Dedifferentiated amniotic fluid mesenchymal stem cell (primary cell): ENCODE measurements around the gene TEDC1.

ENCODE experiments used
- DNase-seq: peaks from one replicate; pipeline ENCODE4 v3.0.0-alpha.2; 2016; ENCODE audit errors: extremely low spot score

TEDC1 gene

DNA sequence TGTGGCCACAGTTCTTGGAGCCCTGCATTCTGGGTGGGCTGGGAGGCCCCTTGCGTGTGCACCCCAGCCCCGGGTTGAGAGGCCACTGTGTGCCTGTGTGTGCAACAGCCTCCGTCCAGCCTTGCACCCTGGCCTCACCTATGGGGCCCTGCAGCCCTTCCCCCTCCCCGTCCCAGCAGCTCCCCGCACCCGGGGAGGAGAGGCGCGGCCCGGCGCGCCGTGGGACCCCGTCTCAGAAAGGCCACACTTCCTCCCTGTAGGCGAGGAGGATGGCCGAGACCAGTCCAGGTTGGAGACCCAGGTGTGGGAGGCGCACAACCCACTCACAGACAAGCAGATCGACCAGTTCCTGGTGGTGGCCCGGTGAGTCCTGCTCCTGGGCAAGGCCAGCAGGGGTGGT is 33.0 kb upstream of the TEDC1 start:
- DNase-seq = no peak

DNA sequence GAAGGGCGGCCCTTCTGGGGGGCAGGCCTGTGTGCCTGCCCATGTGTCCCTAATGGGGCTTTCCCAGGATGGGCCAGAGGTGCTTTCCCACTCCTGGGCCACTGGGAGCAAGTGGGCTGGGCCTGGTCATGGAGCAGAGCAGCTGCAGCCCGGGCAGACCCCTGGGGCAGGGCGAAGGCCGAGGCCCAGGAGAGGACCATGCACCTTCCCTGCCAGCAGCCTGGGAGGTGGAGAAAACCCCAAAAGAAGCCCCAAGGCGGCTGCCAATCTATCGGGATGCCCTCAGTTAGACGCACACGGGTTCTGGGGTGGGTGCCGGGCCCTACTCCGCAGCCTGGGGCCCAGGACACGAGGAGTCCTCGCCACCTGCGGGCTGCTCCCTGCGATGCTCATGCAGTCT is 32.5 kb upstream of the TEDC1 start:
- DNase-seq = no peak

DNA sequence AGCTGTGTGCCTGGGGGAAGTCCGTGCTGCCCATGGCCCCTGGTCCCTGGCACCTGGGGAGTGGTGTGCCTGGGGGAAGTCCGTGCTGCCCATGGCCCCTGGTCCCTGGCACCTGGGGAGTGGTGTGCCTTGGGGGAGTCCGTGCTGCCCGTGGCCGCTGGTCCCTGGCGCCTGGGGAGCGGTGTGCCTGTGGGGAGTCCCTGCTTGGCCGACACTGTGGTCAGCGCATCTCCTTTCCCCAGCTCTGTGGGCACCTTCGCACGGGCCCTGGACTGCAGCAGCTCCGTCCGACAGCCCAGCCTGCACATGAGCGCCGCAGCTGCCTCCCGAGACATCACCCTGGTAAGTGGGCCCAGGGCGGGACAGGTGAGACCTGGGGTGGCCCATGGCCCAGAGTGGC is 30.9 kb upstream of the TEDC1 start:
- DNase-seq = no peak

DNA sequence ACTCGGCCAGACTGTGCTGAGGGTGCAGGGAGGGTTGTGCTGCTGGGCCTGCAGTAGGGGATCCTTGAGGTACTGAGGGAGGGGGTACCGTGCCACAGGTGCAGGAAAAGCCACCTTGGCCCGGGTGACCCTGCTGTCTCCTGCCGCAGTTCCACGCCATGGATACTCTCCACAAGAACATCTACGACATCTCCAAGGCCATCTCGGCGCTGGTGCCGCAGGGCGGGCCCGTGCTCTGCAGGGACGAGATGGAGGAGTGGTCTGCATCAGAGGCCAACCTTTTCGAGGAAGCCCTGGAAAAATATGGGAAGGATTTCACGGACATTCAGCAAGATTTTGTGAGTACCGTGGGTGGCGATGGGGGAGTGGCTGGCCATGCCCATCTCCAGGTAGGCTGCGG is 30.4 kb upstream of the TEDC1 start:
- DNase-seq = no peak

DNA sequence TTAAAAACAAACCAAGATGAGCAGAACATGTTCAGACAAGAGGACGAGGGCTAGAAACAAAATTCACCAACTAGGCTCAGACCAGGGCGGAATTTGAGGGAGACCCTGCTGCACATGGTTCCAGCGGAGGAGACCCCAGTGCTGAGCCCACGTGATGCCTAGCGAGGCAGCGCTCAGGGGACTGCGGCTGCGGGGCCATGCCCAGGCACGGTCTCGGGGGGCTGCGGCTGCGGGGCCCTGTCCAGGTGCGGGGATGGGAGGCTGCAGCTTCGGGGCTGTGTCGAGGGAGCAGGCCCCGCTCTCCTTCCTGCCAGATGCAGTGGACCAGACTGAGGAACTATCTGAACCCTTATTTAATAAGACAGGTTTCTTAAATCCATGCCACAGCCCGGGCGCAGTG is 29.1 kb upstream of the TEDC1 start:
- DNase-seq = no peak

DNA sequence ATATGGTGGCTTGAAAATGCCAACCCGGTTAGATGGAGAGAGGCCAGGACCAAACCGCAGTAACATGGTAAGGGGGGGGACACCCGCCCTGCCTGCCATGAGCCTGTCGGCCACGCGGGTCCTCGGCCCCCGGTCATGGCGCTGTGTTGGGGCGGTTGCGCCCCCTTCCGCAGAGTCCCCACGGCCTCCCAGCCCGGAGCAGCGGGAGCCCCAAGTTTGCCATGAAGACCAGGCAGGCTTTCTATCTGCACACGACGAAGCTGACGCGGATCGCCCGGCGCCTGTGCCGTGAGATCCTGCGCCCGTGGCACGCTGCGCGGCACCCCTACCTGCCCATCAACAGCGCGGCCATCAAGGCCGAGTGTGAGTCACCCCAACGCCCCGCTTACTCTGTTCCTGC is 26.5 kb upstream of the TEDC1 start:
- DNase-seq = no peak

DNA sequence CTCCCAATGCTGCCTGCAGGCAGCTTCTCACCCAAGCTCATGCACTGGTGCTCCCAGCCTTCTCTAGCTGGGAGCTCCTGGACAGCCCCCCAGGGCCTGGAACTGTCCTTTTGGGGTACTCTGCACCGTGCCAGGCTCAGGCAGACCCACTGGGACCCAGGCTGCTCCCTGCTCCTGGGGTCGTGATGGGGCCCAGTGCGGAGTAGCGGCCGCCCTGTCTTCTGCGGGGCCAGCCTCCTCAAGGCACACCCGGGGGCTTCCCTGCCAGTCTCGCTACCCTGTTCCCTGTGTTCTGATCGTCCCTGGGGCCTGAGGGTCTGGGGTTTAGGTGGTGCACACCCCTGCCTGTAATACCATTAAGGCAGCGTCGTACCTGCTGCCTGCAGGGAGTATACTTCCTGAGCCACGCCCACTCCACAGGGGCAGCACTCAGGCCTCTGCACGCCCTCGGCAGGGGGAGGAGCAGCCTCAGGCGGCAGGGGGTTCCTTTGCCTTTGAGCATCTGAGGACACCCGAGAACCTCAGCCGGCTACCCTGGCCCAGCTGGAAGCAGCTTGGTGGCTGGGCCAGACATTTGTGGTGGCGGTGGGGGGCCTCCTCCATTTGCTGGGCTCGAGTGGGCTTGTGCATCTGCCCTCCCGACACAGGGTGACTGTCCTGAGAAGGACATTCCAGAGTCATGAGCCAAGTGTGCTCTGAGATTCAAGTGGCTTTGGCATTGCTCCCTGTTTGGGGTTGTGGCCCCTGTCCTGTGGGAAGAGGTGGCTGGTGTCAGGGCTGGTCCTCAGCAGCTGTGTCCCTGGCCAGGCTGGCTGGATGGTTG is 25.6 kb upstream of the TEDC1 start:
- no peak for DNase-seq

DNA sequence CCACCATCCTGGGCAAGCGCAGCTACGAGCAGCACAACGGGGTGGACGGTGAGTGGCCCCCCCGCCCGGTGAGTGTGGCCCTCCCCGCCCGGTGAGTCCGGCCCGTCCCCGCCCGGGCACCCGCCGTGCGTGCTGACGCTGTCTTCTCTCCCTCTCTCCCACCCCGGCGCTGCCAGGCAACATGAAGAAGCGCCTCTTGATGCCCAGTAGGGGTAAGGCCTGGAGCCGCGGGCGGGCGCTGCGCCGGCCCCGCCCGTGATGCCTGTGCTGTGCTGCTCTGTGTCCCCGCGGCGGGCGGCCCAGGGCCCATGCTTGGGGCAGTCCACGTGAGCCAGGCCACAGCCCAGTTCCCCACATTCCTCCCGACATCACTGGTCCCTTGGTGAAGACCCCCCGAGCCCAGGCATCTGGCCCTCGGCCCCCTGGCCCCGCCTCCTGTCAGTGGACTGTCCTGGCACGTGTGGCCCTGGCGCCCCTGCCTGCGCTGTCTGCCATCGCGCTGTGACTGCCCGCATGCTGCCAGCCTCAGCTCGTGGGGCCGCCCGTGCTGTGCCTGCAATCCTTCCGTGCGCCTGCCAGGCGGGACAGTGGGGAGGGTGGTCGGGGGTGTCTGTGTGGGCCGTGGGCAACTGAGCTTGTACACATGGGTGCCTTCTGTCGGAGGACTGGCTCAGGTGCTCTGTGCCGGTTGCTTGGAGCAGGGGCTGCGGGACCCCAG is 24.4 kb upstream of the TEDC1 start:
- no peak for DNase-seq

DNA sequence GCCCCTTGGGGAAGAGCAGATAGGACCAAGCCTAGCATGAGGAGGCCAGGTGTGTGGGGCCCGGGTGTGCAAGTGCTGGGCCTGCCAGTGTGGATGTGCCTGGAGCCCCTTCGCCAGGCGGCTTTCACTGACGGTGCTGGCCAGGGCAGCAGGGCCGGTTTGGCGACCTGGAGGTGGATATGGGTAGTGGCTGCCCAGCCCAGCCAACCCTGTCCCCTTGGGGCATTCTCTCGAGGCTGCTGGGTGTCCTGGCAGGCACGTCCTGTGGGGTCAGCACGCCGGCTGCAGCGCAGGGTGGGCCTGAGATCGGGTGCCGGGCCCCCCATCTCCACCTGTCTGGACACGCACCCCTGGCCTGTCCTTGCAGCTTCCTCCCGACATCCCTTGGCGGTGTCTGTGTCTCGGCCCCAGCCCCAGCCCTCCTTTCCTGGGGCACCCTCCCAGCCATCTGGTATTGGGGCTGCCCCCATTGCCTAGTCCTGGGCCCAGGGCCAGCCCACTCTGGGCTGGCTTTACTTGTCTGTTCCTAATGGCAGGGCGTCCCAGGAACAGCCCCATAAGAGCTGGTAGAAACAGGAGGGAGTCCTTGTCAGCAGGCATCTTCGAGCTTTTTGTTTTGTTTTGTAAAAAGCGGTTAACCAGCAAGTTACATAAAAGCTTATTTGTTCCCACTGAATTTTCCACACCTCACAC is 23.7 kb upstream of the TEDC1 start:
- no peak for DNase-seq

DNA sequence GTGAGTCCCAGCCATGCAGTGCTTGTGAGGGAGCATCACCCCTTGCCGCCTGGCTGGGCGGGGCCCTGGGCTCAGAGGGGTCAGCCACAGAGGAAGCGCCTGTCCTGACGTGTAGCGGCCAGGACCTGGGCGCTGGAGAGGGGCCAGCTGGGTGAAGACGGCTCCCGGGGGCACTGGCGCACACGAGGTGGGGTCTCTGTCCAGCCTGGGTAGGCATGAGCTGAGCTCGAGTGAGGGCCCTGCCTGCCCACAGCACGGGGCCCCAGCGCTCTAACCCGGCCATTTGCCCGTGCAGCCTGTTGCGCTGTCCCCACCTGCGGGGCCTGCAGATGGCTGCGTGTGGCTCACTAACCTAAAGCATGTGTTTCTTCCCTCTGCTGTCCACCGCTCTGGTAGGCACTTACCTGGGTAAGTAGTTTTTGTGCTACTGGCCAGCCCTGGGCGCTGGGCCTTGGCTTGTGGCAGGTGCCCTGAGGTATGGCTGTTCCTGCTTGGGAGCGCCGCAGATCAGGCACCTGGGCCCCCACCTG is 23.0 kb upstream of the TEDC1 start:
- no peak for DNase-seq

DNA sequence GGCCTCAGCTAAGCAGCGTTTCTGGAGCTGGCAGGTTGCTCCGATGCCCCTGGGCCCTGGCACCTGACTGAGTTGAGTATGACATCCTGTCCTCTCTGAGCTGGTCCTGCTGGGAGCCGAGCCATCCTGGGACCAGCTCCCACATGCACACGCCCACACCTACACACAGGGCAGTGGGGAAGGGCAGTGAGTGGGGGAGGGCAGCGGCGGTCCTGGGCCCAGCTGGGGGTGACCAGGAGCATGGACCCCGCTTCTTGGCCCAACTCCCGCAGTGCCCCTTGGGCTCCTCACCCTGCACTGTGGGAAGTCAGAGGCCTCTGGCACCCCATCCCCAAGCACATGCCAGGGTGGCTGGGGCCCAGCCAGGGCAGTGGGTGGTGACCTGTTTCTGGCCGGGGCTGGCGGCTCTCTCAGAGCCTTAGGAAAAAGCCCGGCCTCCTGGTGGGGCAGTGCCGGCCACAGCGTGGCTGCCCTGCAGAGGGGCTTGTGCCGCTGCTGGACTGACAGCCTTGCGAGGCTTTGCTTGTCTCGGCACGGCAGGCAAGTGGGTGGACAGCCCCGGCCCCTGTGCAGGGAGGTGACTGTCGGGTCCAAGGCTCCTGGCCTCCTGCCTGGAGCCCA is 22.3 kb upstream of the TEDC1 start:
- DNase-seq = no peak

DNA sequence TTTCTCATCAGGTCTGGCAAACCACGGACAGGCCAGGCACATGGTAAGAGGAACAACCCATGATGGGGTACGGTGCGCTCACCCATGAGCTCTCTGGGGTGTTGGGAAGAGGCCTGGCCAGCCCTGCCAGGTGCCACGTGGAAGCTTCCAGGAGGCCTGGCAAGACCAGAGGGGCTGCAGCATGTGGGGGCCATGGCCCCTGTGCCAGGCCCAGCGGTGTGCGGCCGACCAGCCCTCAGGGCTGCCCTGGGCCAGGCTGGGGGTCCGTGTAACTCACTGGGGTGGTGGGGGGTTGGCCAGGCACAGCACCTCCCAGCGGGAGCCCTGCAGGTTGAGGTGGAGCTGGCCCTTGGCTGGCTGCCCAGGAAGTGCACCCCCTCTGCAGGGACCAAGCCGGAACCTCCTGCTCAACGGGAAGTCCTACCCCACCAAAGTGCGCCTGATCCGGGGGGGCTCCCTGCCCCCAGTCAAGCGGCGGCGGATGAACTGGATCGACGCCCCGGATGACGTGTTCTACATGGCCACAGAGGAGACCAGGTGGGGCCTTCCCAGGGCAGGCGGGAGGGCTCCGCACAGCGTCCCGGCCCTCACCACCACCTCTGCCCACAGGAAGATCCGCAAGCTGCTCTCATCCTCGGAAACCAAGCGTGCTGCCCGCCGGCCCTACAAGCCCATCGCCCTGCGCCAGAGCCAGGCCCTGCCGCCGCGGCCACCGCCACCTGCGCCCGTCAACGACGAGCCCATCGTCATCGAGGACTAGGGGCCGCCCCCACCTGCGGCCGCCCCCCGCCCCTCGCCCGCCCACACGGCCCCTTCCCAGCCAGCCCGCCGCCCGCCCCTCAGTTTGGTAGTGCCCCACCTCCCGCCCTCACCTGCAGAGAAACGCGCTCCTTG is 21.3 kb upstream of the TEDC1 start:
- DNase-seq = no peak

DNA sequence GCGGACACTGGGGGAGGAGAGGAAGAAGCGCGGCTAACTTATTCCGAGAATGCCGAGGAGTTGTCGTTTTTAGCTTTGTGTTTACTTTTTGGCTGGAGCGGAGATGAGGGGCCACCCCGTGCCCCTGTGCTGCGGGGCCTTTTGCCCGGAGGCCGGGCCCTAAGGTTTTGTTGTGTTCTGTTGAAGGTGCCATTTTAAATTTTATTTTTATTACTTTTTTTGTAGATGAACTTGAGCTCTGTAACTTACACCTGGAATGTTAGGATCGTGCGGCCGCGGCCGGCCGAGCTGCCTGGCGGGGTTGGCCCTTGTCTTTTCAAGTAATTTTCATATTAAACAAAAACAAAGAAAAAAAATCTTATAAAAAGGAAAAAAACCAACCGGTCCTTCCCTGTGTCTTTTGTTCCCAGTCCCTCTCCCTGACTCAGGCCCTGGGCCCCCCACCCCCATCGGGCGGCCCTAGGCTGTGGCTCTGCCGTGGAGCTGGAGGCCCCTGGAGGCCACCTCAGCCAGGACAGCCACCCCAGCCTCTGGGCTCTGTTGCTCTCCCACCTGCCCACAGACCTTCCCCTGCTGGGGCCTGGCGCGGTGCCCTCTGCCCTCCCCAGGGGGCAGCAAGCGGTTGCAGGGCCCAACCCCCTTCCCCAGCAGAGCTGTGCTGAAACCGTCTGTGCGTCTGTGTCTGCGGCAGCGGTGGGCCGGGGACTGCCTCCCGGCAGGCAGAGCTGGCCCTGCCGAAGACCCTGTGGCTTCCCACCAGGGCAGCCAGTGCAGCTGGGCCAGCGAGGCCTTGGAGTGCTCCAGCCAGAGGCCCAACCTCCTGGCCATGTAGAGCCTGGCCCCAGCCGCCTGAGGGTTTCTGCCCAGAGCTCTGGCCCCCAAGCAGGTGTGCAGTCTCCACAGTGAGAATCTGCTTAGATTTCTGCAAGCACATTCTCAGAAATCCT is 20.4 kb upstream of the TEDC1 start:
- DNase-seq = no peak

DNA sequence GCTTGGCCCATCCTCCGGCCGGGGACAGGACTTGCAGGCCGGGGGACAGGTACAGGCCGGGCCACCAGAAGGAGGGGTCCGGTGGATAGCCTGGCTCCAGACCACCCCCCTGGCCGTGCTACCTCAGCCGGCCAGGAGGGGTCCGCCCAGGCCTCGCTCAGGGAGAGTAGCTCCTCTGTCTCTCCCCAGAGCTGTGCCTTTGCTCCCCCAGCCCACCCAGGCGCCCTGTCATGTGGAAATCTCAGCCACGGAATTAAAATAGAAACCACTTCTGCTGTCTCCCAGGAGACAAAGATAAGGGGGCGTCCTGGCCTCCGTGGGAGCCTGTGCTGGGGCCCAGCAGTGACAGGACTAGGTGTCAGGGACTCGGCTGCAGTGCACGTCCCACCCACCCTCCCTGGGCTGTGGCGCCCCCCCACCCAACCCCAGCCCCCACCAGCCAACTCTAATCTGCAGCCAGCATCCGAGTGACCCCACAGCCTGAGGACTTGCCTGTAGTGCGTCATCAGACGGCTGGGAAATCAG is 19.7 kb upstream of the TEDC1 start:
- DNase-seq = no peak

DNA sequence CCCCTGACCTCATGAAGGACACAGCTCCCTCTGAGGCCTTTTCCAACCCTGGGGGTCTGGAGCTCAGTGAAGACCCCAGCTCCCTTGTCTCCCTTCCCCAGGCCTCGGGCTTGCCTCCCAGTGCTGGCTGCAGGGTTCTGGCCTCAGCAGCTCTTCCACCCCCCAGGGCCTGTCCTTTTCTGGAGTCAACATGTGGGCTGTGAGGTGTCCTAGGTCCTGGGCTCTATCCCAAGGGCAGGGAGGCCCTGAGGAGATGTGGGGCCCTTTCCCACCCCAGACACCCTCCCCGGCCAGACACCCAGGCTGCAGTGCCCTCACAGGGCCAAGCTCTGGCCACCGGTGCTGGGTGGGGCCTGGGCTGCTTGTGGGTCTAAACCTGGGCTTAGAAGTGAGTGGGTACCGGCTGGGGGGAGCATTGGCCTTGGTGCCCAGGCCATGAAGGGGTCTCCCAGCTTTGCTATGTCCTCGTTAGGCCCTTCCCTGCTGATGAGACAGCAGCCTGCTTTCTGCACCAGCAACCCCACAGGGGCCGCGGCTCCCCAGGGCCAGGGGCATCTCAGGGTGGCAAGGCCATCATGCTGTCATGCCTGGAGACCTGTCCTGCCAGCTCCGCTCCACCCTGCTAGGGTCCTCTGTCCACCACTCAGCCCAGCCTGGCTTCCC is 19.1 kb upstream of the TEDC1 start:
- no peak for DNase-seq

DNA sequence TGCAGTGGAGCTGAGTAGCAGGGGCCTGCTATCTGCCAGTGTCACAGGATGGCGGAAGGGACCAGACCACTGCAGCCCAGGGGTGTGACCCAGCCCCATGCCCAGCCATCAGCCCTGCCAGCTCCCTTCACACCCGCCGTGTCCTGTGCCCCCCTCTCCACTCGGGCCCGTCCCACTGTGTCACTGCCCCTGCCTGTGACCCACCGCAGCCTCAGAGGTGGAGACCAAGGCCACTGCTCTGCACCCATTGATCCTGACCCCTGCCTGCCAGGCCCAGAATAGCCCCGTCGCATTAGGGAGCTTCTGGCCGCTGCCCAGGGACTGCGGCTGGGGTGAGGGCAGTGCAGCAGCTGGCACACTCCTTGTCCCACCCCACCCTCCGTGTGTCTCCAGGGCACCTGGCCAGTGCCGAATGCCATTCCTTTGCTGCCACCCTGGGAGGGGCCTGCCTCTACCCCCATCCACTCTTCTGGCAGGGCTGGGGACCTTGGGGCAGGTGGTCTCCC is 18.5 kb upstream of the TEDC1 start:
- no peak for DNase-seq

DNA sequence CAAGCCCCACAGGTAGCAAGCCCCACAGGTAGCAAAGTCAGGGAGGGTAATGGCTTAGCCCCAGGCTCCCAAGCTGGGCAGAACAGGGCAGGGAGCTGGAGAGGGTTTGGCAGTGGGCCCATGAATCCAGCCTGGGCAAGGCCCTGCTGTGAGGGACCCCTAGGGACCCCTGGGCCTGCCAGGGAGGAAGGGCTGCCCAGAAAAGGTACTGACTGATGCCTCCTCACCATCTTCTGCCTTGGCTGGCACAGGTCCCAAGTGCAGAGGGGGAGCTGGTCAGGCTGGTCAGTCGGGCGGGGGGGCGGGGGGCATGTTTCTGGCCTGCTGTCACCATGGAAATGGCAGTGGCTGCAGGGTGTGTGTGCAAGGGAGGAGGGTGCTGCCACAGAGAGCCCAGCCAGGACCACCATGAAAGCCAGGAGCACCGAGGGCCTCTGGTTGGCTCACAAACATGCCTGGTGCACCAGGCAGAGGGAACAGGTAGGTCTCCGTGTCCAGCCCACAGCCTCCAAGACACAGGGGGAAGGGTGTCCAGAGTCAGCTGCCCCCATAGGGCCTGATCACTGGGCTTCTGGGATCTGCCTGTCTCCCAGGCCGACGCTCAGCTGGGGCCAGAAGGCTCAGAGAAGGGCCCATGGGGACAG is 17.9 kb upstream of the TEDC1 start:
- DNase-seq = no peak

DNA sequence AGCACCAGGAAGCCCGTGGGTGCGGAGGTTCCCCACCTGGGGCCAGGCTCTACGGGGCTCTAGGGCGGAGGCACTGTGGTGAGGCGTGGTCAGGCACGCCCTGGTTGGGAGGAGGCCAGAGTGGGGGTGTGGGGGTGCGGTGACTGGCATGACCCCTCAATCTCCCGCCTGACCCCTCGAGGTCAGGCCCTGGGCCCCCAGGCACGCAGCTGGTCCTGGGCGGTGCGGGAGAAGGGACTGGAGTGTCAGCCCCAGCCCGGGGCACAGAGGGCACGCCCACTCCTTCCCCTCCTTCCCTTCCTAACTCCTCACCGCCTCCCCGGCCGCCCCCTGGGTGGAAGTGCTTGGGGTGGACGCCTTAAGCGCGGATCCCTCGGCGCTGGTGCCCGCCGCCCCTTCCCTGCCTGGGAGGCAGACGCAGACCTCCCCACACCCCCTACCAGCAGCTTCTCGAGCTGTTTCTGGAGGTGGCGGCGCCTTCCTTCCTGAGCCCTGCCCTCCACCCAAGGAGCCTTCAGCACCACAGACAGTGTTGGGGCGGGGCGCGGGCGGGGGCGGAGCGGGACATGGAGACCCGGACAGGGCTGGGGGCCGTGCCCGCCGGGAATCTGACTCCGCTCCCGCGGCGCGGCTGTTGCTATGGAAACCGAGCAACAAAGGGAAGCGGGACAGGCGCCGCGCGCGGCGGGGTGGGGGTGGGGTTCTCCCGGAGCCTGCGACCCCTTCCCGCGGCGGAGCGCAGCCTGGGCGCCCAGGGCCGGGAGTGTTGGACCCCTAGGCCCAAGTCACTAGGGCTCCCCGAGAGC is 17.2 kb upstream of the TEDC1 start:
- DNase-seq = peak; percentile 31
